NCI-H82 (cell line): ENCODE results near the gene SNW1.
"Not testable (repeated sequence)": the region's sequence is repeated elsewhere in the genome, so short reads cannot be mapped to it uniquely, and the experiment has no call there.

ENCODE experiments used
- DNase-seq: peaks from one replicate; lab custom pipeline; 2025; lab: John Stamatoyannopoulos, UW

SNW1 gene

GRCh38 chr14:77747425-77747824 is 13.5 kb downstream of the SNW1 start:
- not testable (repeated sequence) for DNase-seq

- no peak for DNase-seq
These were observed 14.8 kb downstream of the SNW1 start for GRCh38 chr14:77746064-77746702.

- DNase-seq = no peak
These were observed 19.5 kb downstream of the SNW1 start for GRCh38 chr14:77741438-77741837.

GRCh38 chr14:77738559-77739250 is 22.3 kb downstream of the SNW1 start:
- DNase-seq = no peak

- no peak for DNase-seq
These were observed 29.9 kb downstream of the SNW1 start for GRCh38 chr14:77730976-77731497.

GRCh38 chr14:77722301-77722700 is 38.7 kb downstream of the SNW1 start:
- DNase-seq = no peak

GRCh38 chr14:77721437-77721836 is 39.5 kb downstream of the SNW1 start:
- no peak for DNase-seq

GRCh38 chr14:77717608-77718305 is 43.2 kb downstream of the SNW1 start:
- DNase-seq = no peak

- DNase-seq = no peak
These were observed 46.0 kb downstream of the SNW1 start for GRCh38 chr14:77714926-77715325.

GRCh38 chr14:77710364-77710763 is 50.6 kb downstream of the SNW1 start:
- no peak for DNase-seq

- no peak for DNase-seq
These were observed 51.5 kb downstream of the SNW1 start for GRCh38 chr14:77709412-77709811.

- DNase-seq = no peak
These were observed 52.2 kb downstream of the SNW1 start for GRCh38 chr14:77708749-77709148.

- DNase-seq = peak; percentile 88
These were observed 53.1 kb downstream of the SNW1 start, which contains the start of the genes ALKBH1 and SLIRP for GRCh38 chr14:77707724-77708408. ALKBH1 (minus strand) TSS chr14:77708023; CDS start chr14:77708004, 19 bp downstream. SLIRP (plus strand) TSS chr14:77708103; CDS start chr14:77708112, 9 bp downstream.

GRCh38 chr14:77707355-77707723 is 53.6 kb downstream of the SNW1 start:
- peak; percentile 38 for DNase-seq

- DNase-seq = no peak
These were observed 69.7 kb downstream of the SNW1 start for GRCh38 chr14:77691259-77691658.

- no peak for DNase-seq
These were observed 78.8 kb downstream of the SNW1 start for GRCh38 chr14:77682158-77682553.

GRCh38 chr14:77681196-77682157 is 79.5 kb downstream of the SNW1 start:
- DNase-seq = no peak

GRCh38 chr14:77674931-77675330 is 86.0 kb downstream of the SNW1 start:
- no peak for DNase-seq

GRCh38 chr14:77673193-77673592 is 87.8 kb downstream of the SNW1 start:
- DNase-seq = no peak
